NOMO-1 treated with dmso at 0.1 percent for 144 hours (cell line): ENCODE results near the gene UBTF.
A peak's percentile ranks its signal among the peaks of the same experiment; 100 is the strongest.
"Not testable (repeated sequence)": the region's sequence is repeated elsewhere in the genome, so short reads cannot be mapped to it uniquely, and the experiment has no call there.

Experiments
- DNase-seq: peaks from one replicate; lab custom pipeline; 2025; ENCODE audit not compliant: unreplicated experiment; lab: John Stamatoyannopoulos, UW

Gene UBTF

DNA sequence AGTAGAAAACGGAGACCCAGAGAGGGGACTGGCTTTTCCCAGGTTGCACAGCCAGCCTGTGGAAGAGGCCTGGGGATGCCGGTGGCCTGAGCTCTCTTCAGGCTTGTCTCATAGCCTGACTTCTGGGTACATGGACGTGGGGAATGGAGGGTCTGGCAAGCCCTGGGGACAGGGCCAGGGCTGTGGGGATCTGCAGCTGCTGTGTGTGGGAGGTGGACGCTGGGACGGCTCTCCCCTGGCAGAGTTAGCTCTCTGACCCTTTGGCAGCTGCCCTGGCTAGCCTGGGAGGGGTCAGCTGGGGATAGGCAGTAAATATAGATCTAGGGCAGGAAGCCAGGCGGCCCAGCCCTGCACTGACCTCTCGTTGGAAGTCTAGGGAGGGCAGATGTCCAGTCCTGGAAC lies 28.0 kb upstream of the UBTF start:
- no peak for DNase-seq

GRCh38 chr17:44241106-44241624 lies 21.7 kb upstream of the UBTF start:
- DNase-seq: peak; percentile 67

GRCh38 chr17:44237886-44238285 lies 18.4 kb upstream of the UBTF start:
- DNase-seq: not testable (repeated sequence)

- DNase-seq: no peak
Measured at GRCh38 chr17:44236444-44236991, 17.0 kb upstream of the UBTF start.

- no peak for DNase-seq
Measured at GRCh38 chr17:44235583-44235936, 16.1 kb upstream of the UBTF start.

DNA sequence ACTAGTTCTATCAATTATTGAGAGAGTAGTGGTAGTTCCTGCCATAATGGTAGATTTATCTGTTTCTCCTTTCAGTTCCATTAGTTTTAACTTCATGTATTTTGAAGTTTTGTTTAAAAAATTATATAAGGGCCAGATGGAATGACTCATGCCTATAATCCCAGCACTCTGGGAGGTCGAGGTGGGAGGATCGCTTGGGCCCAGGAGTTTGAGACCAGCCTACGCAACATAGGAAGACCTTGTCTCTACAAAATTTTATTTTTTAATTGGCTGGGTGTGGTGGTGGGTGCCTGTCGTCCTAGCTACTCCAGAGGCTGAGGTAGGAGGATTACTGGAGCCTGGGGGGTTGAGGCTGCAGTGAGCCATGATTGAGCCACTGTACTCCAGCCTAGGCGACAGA lies 14.1 kb upstream of the UBTF start:
- DNase-seq: no peak

DNA sequence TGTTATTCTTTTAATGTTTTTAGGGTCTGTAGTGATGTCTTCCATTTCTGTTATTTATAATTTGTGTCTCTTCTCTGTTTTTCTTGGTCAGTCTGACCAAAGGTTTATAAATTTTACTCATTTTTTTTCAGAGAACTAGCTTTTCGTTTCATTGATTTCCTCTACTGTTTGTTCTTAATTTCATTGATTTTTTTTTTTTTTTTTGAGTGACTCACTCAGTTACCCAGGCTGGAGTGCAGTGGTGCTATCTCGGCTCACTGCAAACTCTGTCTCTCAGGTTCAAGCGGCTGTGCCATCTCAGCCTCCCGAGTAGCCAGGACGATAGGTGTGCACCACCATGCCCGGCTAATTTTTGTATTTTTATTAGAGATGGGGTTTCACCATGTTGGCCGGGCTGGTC lies 12.6 kb upstream of the UBTF start:
- DNase-seq: no peak

DNA sequence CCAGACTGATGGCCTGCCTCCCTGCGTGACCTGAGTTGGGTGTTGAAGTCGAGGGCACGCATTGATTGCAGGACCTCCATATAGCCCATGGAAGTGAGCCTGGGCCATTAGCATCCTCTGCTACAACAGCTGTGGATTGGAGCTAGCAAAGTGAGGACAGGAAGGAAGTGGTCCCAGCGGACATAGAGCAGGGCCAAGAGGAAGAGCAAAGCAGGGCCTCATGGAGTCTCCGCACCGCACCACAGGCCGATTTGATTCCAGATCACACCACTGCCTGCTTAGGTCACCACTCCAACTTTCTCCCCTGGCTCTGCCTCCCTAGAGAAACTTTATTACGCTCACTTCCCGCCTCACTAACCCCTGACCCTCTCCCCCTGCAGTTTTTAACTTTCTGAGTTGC lies 10.7 kb upstream of the UBTF start:
- DNase-seq: no peak

- DNase-seq: no peak
Measured at GRCh38 chr17:44229090-44229489, 9.6 kb upstream of the UBTF start.

- DNase-seq: no peak
Measured at GRCh38 chr17:44223541-44224071, 4.1 kb upstream of the UBTF start.

- DNase-seq: peak; percentile 53
Measured at GRCh38 chr17:44222112-44222869, 2.8 kb upstream of the UBTF start.

GRCh38 chr17:44221862-44222111 lies 2.3 kb upstream of the UBTF start:
- DNase-seq: no peak

DNA sequence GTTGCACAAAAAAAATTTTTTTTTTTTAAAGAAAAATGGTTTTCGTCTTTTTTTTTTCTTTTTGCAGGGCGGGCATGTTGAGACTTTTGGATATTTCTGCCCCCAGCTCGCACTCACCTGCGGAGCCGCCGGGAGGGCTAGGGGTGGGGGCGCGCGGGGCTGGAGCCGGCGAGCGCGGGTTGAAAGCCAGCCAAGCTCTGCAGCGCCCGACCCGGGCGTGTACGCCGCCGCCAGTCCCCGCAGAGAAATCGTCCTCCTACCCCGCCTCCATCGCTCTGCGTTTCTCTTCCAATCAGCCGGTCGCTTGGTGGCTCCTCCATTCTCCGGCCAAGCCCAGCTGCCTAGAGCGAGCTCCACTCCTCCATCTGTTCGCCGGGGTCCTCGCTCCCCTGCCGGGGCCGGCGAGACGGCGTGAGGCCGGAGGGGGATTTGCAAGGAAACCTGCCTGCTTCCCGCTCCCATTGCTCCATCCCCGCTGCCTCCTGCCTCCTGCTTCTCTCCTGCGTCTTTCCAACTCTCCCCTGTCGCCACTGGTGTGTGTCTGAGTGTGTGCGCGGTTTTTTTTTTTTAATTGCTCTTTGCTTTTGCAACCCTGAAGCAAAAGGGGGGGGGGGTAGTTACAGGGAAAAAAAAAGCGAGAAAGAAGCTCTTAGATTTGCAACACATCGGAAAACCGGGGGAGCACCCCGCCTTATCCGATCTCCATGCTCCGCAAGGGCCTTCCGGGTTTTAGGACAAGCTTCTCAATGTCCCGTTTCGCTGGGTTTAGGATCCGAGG lies 1.8 kb upstream of the UBTF start:
- DNase-seq: peak; percentile 40

DNA sequence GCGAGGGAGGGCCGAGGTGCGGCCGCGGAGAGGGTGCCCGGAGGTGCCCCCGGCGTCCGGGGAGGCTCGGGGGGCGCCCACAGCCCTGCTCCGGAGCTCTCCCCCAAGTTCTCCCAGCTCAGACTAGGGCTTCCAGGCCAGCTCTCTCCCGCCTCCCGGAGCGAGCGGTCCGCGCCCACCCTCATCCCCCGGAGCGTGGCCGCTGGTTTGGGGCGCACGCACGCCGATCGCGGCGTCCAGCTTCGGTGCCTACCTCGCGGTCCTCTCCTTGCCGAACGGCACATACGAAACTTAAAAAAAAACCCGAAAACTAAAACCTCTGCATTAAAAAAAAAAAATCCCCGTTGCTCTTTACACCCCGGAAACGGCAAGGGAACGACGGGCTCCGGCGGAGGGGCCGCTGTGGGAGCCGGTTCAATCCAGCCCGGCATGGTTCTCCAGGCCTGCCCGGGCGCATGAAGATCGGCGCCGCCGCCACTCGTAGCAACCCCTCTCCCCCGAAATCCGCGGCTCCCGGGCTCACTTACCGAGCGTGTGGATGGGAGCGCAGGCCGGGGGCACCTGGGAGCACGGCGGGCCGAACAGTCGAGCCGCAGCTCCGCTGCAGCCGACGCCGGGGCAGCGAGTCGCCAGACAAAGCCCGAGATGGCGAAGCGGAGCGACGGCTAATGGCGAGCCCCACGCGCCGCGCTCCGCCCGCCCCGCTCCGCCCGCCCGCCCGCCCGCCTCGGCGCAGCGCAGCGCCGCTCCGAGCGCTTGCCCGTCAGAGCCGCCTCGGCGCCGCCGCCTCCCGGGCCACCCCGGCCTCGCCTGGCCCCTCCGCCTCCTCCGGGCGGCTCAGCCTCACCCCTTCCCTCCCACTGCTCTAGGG lies 973 bp upstream of the UBTF start:
- peak; percentile 19 for DNase-seq

DNA sequence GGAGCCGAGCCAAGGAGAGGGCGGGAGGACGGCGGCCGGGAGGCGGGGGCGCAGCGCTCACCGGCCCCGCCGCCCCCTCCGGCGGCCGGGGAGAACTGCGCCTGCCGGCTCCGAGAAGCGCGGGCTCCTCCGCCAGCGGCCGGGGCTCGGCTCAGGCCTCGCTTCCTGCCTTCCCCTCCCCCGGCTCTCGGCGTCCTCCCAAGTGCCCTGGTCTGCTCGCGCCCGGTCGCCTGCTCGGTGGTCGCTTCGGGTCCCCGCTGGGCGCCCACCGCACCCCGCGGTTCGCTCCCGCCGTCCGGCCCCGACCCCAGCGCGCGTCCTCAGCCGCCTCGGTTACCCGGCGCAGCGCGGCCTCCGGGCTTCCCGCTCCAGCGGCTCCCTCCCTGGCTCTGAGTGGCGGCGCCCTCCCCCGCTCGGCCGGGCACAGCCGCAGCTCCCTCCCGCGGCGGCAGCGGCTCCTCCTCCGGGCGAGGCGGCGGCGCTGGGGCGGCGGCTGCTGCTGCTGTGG lies 313 bp downstream of the UBTF start:
- DNase-seq: peak; percentile 39

GRCh38 chr17:44218344-44219107 lies 949 bp downstream of the UBTF start:
- peak; percentile 89 for DNase-seq

DNA sequence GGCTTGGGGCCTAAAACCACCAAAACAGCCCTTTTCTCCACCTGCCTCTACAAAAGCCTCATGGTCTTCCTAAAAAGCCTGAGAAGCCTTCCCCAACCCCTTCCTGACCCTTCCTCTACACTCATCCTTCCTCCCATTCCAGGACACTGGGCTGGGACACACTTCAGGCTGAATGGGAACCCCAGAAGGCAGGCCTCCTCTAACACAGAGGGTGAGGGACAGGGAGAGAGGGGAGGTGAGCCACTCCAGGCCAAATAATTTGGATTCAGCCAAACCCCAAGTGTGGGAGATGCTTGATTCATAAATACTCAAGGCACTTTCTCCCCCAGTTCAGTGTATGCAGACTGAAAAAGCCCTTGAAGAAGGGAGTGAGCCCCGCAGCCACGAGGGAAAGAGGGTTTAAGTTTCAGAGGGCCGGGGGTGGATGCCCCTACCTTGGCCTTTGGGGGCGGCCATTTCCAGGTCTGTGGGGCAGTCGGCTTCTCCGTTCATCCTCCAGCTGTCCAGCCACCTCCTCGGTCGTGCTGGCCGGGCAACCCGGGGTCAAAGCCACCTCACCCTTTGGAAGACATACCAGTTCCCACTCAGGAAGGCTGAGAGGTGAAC lies 1.6 kb downstream of the UBTF start:
- no peak for DNase-seq

- DNase-seq: no peak
Measured at GRCh38 chr17:44216694-44217093, 2.8 kb downstream of the UBTF start.

DNA sequence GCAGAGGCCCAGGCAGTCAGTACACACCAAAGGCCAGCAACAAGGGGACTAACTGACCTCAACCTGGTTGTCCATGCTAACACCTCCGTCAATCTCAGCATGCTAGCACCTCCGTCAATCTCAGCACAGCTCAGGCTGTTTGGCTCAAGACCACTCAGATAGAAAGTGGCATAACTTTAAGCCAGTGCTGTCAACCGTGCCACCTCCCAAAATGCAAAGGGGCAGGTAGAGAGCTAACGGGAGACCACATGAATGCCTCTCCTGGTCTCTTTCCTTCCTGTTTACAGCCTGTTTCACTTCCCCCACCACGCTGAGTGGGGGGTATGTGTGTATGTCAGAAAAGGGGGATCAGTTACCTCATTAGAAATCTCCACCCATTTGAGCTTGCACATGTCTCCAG lies 3.3 kb downstream of the UBTF start:
- no peak for DNase-seq

DNA sequence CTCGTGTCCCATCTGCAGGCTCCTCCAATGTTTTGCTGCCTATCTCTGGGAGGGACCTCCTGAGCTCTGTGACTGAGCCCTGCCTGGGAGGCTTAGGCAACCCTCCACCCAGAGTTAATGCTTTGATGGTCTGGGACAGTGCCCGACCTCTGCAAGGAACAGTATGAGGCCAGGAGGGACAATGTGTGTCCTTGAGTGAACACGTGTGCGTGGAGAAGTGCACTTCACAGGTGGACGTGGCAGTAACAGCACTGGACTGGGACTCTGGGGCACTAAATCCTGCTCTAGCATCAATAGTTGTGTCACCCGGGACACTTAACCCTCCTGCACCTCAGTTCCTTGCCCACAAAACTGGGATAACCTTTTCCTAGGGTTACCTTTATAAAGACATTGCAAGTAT lies 4.6 kb downstream of the UBTF start:
- DNase-seq: no peak
